NCI-H1092 treated with DMSO at 0.1 percent for 48 hours (cell line): ENCODE data around the gene DDR1.

Source experiments
- DNase-seq: peaks from one replicate; lab custom pipeline; 2025; lab: John Stamatoyannopoulos, UW

Gene DDR1

GRCh38 chr6:30881392-30882203 is 2.7 kb upstream of the DDR1 start:
- DNase-seq, result no peak

- no peak for DNase-seq
Observed at GRCh38 chr6:30882204-30882758, 2.0 kb upstream of the DDR1 start.

- DNase-seq, result no peak
Observed at GRCh38 chr6:30882759-30883684, 1.3 kb upstream of the DDR1 start.

GRCh38 chr6:30884521-30885480 is 482 bp downstream of the DDR1 start:
- DNase-seq, result peak; percentile 2

- peak; percentile 1 for DNase-seq
Observed at GRCh38 chr6:30885481-30885998, 1.2 kb downstream of the DDR1 start.

GRCh38 chr6:30885999-30886896 is 1.9 kb downstream of the DDR1 start:
- peak; percentile 31 for DNase-seq

- no peak for DNase-seq
Observed at GRCh38 chr6:30886897-30887255, 2.6 kb downstream of the DDR1 start.

GRCh38 chr6:30887901-30888815 is 3.8 kb downstream of the DDR1 start:
- DNase-seq, result no peak

GRCh38 chr6:30888816-30889495 is 4.6 kb downstream of the DDR1 start:
- DNase-seq, result no peak

- DNase-seq, result no peak
Observed at GRCh38 chr6:30889496-30889885, 5.2 kb downstream of the DDR1 start.

- DNase-seq, result peak; percentile 2
Observed at GRCh38 chr6:30889921-30890645, 5.8 kb downstream of the DDR1 start.

GRCh38 chr6:30890646-30891449 is 6.5 kb downstream of the DDR1 start:
- no peak for DNase-seq

GRCh38 chr6:30891450-30891723 is 7.1 kb downstream of the DDR1 start:
- DNase-seq, result no peak

GRCh38 chr6:30891816-30892538 is 7.7 kb downstream of the DDR1 start:
- no peak for DNase-seq

- no peak for DNase-seq
Observed at GRCh38 chr6:30893001-30893591, 8.8 kb downstream of the DDR1 start.

- DNase-seq, result no peak
Observed at GRCh38 chr6:30893666-30894065, 9.3 kb downstream of the DDR1 start.
